CMK (cell line): Measurements from ENCODE around the gene TRMT1L.
"Not testable (repeated sequence)": the region's sequence is repeated elsewhere in the genome, so short reads cannot be mapped to it uniquely, and the experiment has no call there.

Experiments
- DNase-seq: peaks from one replicate; pipeline ENCODE4 v3.0.0-alpha.2; 2010; ENCODE audit warnings: low read depth

Gene TRMT1L, protein sequence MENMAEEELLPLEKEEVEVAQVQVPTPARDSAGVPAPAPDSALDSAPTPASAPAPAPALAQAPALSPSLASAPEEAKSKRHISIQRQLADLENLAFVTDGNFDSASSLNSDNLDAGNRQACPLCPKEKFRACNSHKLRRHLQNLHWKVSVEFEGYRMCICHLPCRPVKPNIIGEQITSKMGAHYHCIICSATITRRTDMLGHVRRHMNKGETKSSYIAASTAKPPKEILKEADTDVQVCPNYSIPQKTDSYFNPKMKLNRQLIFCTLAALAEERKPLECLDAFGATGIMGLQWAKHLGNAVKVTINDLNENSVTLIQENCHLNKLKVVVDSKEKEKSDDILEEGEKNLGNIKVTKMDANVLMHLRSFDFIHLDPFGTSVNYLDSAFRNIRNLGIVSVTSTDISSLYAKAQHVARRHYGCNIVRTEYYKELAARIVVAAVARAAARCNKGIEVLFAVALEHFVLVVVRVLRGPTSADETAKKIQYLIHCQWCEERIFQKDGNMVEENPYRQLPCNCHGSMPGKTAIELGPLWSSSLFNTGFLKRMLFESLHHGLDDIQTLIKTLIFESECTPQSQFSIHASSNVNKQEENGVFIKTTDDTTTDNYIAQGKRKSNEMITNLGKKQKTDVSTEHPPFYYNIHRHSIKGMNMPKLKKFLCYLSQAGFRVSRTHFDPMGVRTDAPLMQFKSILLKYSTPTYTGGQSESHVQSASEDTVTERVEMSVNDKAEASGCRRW

DNA sequence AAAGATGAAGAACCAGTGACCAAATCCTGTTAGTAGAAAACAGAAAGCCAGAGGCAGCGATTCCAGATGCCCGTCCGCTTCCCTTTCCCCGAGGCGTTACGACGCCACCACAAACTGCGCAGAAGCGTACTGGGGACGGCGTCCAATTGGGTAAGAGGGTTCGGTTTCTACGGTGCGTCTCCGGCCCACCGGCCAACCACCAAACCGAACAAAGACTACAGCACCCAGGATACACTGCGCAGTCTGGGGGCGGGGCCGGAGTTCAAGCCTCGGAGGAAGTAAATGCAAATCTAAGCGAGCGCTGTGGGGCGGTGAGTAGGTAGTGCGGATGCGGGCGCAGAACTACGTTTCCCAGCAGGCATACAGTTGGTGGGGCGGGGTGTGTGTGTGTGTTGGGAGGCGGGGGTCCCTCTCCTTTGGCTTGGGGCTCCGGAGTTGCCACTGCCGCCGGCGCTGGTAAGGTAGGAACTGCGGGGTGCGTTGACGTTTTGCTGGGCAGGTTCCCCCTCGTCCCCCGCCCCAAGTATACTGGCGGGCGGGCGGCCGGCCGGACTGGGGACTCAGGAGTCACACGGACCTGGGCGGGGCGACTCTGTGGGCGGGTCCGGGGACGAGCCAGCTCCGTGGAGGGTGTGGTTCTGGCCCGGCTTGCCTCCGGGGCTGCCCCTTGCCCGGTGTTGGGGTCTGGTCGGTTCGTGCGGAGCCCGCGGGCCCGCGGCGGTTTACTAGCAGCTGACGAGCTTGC is at the start of gene TRMT1L, which contains the start of gene SWT1:
Gene TRMT1L (minus strand): TSS at position 100 of the 745 bp plus-strand sequence. CDS start 241 bp downstream, outside the sequence.
Gene SWT1 (plus strand): TSS at position 314 of the 745 bp plus-strand sequence. CDS start 3,675 bp downstream, outside the sequence.
- DNase-seq, result peak; percentile 98

DNA sequence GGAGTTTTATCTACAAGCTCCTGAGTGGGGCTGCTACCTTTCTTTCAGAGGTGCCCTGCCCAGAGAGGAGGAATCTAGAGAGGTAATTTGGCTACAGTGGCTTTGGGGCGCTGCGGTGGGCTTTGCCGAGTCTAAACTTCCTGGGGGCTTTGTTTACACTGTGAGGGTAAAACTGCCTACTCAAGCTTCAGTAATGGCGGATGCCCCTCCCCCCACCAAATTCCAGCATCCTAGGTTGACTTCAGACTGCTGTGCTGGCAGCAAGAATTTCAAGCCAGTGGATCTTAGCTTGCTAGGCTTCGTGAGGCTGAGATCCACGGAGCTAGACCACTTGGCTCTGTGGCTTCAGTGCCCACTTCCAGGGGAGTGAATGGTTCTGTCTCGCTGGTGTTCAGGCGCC is 44.1 kb upstream of the TRMT1L start:
- no peak for DNase-seq

DNA sequence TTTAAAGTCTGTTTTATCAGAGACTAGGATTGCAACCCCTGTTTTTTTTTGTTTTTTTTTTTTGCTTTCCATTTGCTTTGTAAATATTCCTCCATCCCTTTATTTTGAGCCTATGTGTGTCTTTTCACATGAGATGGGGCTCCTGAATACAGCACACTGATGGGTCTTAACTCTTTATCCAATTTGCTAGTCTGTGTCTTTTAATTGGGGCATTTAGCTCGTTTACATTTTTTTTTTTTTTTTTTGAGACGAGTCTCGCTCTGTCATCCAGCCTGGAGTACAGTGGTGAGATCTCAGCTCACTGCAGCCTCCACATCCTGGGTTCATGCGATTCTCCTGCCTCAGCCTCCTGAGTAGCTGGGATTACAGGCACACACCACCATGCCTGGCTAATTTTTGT is 42.0 kb upstream of the TRMT1L start:
- DNase-seq, result not testable (repeated sequence)

DNA sequence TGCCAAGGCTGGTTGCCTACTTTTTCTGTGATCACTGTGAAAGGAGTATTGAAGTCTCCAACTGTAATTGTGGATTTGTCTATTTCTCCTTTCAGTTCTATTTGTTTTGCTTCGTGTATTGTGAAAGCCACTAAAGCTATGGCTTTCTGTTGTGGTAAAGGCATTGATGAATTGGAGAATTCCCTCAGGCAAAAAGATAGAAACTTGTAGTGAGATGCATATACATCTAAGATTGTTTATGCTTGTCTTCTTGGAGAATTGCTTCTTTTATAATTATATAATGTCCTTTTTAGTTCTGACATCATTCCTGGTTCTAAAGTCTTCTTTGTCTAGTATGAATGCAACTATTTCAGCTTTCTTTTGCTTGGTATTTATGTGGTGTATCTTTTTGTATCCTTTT is 37.0 kb upstream of the TRMT1L start:
- DNase-seq, result no peak

DNA sequence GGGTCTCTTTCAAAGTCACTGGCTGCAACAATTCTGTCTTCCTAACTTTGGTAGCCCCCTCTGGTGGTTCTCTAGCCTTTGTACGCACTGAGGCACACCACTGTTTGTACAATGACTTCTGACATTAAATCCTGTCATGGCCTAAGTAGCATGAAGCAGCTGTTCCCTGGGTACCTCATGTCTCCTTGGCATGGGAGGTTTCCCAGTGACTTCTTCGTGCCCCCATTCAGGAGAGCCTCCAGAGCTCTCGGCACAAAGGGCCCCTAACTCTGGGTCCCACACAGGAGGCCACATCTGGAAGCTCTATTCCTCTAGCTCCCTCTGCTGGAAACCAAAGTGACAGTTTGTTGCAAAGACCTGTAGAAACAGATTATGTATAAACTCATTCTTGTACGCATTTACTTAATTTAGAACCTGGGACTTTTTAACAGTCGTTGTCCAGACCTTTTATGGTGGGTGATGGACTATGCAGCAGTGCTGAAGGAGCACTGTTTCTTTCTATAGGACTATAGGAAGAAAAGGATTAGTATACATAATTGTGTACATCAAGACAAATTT is 13.6 kb upstream of the TRMT1L start:
- peak; percentile 31 for DNase-seq

DNA sequence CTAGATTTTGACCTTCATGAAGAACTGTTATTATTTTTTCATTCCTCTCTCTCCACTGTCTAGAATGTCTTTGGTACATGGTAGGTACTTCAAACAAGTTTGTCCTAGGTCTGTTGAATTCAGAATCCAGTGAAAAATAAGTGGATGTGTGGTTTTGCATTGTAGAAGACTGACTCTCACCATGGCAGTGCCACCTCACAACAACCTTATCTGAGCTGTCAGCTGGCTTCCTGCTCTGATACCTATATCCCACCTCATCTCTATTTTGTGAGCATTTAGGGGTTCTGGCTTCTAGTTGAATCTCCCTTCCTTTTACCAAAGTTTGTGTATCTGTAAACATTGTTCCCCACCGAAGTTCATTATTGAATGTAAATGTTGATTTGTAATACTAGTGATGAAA is 9.4 kb upstream of the TRMT1L start:
- DNase-seq, result no peak

DNA sequence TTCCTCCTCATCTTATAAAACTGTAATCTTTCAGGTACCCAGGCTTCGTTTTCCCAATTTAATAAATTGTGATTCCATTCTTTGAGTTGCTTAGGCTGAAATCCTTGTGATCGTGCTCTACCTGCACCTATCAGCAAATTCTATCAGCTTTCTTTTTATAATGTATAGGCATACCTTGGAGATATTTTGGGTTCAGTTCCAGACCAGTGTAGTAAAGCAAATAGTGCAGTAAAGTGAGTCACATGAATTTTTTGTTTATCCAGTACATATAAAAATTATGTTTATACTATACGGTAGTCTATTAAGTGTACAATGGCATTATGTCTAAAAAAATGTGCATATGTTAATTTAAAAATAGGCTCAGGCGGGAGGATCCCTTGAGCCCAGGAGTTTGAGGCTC is 5.7 kb upstream of the TRMT1L start:
- no peak for DNase-seq

DNA sequence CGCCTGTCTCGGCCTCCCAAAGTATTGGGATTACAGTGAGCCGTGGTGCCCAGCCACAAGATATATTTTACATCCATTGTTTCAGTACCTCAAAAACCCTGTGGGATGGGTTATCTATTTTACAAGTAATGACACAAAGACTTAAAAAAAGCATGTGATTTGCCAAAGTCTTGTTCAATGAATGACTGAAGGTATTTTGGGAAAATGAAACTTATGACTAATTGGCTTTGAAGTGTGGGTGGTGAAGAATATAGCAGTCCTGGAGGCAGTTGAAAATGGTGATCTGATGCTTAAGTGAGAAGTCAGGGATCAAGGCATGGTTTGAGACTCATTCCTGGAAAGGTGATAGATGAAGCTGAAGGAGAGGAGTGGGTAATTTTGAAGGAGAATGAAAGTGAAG is 3.2 kb upstream of the TRMT1L start:
- DNase-seq, result no peak

DNA sequence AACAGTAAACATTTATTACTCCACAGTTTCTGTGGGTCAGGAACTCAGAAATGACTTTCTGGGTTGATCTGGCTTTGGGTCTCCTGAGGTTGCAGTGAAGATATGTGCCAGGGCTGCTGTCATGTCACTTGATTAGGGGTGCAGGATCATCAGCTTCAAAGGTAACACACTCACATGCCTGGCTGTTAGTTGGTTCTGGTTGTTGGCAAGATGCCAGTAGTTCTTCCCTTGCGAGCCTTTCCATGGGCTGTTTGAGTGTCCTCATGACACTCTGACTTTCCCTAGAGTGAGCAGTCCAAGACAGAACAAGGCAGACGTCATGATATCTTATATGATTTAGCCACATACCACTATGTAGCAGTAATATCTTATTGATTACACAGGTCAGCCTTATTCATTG is 2.0 kb upstream of the TRMT1L start:
- no peak for DNase-seq

DNA sequence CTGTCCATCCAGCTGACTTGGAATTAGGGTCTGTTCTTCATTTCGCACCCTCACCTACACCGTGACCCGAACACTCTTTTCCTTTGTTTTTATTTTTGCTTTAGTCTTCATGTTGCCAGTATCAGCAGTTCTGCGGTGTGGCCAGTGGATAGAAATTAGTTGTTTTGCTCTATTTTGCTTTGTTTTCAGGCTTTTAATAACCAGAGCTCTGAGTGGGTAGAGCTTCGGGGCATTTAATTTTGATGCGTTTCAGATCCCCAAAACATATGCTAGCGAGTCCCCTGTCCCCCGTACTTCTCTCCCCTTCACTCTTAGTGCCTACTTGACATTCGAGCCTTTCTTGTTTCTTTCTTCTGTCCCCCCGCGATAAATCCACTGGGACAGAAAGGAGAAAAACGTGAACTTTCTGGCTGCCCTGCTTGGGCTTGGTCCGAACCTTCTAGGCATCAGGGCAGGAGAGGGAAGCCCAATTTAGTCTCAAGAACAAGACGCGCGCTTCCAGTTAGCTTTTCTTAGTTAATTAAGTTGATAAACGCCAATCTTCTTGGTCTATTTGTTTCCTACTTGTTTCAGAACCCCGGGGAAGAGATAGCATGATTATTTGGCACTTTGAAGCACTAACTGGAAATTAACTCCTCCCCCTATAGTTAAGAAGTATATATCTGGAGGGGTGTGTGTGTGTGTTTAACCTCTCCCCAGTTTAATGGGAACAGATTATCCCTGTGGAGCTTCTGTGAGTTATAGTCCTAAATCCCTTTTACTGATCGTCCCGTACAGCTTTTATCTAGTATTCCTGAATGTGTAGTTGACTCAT is 1.1 kb upstream of the TRMT1L start:
- DNase-seq, result no peak

DNA sequence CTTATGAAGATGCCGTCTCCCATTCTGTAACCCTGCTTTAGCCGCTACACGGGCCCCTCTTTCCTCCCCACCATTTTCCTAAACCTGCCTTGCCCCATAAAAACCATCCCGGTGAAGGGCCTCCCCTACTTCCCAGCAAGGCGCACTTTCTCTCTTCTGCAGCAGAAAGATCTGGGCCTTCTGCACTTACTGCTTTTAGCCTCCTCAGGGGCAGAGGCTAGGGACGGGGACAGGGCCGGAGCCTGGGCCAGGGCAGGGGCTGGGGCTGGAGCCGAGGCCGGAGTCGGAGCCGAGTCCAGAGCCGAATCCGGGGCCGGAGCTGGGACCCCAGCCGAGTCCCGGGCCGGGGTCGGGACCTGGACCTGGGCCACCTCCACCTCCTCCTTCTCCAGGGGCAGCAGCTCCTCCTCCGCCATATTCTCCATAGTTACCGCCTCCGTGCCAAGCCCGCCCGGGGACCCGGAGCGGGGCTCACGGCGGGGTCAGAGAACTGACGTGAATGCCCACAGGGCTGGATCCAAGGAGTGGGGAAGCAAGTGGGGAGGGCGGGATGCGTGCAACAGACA is 382 bp downstream of the TRMT1L start:
- DNase-seq, result no peak

DNA sequence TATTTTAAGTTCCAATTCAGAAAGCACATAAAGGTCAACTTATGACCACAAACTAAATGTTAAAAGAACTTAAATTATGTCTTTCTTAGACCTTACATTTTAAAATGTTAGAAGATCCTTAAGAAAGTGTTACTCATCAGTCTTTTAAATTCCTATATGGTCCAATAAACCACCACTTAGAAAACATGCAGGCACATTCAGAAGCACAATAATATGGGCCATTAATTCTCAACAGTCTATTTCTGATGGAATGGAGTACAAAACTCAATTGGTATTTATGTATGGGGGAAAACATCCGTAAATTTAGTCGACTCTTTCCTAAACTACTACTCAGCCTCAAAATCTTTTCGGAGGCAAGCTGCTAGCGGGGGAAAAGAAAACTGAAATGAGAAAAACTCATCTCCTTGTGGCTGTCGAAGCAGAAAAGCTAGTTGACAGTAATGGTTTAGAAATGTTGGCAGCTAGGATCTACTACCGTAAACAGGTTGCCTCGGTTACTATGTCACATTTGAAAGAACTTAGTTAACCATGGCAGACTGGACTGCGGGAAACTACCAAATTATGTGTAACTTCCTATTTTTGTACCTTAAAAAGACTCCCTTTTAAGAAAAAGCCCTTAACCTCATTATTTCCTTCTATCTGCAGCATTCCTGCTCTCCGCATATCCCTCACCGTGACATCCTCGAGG is 1.0 kb downstream of the TRMT1L start:
- no peak for DNase-seq

DNA sequence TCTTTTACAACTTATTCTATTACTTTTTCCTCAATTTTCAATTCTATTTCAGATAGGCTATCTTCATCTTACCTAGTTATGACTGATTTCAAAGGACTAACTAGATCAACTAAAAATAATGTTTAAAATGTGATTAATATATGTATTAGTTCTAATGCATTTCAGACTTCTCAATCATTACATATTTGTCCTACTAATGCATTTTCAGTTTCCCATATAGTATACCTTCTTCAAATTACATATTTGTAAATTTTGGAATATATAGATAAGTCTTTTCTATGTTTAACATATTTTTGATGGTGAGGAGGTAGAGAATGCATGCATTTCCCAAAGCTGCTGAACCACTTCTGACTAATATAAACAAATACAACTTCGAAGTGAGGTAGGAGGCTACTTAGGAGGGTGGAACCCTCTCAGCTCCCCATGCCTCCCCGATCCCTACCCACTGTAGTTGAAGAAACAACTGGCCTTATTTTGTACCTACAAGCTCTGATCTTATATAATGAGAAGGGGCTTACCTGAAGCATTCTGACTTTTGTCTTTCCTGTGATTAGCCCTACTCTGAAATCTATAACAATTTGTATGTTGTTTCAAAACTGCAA is 1.7 kb downstream of the TRMT1L start:
- DNase-seq, result no peak

DNA sequence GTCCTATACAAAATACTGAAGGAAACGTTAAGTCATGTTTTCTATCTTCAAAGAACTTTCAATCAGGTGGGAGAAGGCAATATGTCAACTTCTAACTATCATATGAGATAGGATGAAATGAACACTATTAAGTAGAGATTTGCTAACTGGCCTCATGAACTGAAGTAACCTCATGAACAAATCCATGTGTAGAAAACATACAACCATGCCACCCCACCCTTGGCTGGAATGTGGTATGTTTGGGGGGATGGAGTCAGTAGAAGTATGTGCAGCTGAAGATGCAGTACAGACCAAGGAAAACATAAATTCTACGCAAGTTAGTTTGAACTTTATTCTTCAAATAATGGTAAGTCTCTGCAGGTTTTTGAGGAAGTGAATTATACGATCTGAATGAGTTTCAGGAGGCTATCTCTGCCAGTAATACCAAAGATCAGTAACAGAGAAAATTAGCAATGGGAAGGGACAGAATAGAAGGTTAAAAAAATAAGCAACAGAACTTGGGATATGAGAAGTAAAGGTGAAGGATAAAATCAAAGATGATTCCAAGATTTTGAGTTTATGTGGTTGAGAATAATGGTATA is 4.5 kb downstream of the TRMT1L start:
- no peak for DNase-seq

DNA sequence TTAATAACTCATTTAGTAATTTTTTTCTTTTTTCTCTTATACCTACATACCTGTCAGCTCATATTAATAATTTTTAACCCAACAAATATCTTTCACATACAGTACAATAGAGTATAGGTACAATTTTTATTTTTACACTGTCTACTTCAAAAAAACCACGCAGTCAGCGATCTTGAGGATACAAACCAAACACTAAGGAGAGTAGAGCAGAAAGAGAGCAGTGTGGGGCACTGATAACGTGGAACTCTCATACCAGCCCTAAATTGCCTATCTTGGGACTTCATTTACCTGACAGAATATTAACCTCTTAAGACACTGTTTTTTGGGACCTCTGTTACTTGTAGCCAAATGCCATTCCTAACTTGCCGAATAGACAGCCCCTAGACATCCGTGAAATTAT is 5.5 kb downstream of the TRMT1L start:
- no peak for DNase-seq

DNA sequence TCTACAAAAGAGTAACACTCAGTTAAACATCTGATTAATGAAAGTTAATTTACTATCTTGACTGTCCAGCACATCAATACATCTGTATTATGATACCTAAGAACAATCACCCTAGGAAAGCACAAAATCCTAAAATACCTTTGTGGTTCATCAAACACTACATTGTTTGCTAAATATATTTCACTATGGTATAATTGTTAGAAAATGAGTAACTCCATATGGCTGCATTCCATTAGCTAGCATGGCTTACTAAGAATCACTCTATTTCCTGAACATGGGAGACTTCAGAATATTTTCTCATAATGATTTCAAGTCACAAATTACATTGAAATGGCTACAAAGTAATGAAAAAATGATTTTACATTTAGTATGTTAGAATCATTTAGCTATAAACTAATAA is 12.5 kb downstream of the TRMT1L start:
- DNase-seq, result no peak

DNA sequence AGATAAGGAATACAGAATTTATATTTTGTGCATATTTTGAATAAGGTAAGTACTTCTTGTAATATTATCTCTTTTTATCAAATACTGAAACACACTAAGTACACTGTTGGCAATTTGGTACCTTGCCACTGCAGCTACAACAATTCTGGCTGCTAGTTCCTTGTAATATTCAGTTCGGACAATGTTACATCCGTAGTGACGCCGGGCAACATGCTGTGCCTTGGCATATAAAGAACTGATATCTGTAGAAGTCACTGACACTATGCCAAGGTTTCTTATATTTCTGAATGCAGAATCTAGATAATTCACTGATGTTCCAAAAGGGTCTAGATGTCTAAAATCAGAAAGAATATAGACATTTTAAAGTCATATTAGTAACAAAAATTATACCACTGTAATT is 17.5 kb downstream of the TRMT1L start:
- DNase-seq, result no peak

DNA sequence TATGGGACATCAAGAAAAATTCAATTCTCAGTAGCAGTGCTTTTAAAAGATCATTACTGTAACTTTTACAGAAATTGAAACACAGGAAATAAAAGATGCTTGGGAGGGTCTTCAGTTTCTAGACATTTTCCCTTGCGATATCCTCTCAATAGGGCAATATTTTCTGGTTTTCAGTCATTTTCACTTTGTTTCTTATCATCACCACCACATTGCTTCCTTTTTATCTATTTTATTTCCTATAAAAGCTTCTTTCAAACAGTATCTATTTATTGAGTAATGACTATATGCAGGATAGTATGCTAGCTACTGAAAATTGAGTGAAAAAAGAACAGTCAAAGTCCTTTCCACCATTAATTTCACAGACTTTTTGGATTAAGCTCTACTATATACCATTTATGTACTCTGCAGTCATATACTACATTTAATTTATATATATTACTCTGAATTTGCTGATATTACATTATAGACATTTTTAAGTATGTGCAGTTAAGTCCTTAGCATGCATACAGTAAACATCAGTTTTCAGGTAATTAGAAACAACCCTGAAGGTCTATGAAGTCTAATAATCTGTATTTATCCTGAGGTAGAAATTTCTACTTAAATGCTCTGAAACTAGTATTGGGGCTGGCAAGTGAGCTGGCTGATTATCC is 18.7 kb downstream of the TRMT1L start:
- no peak for DNase-seq

DNA sequence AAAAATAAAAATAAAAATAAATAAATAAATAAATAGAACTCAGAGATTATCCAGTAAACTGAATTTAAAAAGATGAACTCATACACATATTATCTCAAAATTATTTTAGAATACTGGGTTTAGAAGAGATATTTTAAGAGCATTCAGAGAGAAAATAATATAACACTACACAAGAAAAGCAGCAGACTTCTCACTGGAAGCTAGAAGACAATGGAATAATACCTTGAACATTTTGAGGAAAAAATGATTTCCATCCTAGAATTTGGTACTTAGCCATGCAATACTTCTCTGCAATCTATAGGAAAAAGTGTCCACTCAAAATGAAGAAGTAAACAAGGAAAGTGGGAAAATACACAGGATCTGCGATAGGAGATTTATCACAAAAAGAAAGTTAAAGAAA is 24.2 kb downstream of the TRMT1L start:
- DNase-seq, result no peak
